SK-N-SH treated with all-trans-retinoic acid at 6 μM for 48 hours (cell line): ENCODE results near the gene IFNGR1.

Source experiments
- ATAC-seq: fragments of 200-7000 bp; cut with Tn5 transposase; 3 replicates; pipeline ENCODE4 v1.9.1; 2020; ENCODE audit warnings: mild to moderate bottlenecking, moderate library complexity
- ARNTL ChIP-seq: fragments of 450-650 bp; formaldehyde crosslinking; IDR thresholded peaks from 2 replicates; pipeline ENCODE4 v1.5.0; 2020; ENCODE audit warnings: low read depth, mild to moderate bottlenecking, moderate library complexity, borderline replicate concordance
- BACH2 ChIP-seq: fragments of 250-450 bp; sonication (Bioruptor Pico); IDR thresholded peaks from 2 replicates; pipeline ENCODE4 v1.9.0; 2021; ENCODE audit warnings: mild to moderate bottlenecking, borderline replicate concordance
- CREB5 ChIP-seq: fragments of 250-450 bp; sonication (Bioruptor Pico); IDR thresholded peaks from 2 replicates; pipeline ENCODE4 v1.5.1; 2020; ENCODE audit warnings: low read depth, mild to moderate bottlenecking, moderate library complexity
- CSDC2 ChIP-seq: fragments of 250-450 bp; sonication (Bioruptor Pico); IDR thresholded peaks from 2 replicates; pipeline ENCODE4 v1.5.0; 2020; ENCODE audit warnings: mild to moderate bottlenecking, moderate library complexity
- CSRNP3 ChIP-seq: fragments of 250-450 bp; sonication (Bioruptor Pico); IDR thresholded peaks from 2 replicates; pipeline ENCODE4 v1.5.1; 2021; ENCODE audit warnings: mild to moderate bottlenecking, moderate library complexity
- ESRRG ChIP-seq: fragments of 250-450 bp; sonication (Bioruptor Pico); IDR thresholded peaks from 2 replicates; pipeline ENCODE4 v1.6.1; 2021; ENCODE audit warnings: mild to moderate bottlenecking
- GLIS3 ChIP-seq: fragments of 250-450 bp; sonication (Bioruptor Pico); IDR thresholded peaks from 2 replicates; pipeline ENCODE4 v1.5.0; 2020; ENCODE audit warnings: mild to moderate bottlenecking, moderate library complexity
- ISL1 ChIP-seq: fragments of 250-450 bp; sonication (Bioruptor Pico); IDR thresholded peaks from 2 replicates; pipeline ENCODE4 v2.1.2; 2022; ENCODE audit warnings: mild to moderate bottlenecking, moderate library complexity
- OSR1 ChIP-seq: fragments of 250-450 bp; sonication (Bioruptor Pico); IDR thresholded peaks from 2 replicates; pipeline ENCODE4 v1.8.0; 2022; ENCODE audit warnings: moderate library complexity, mild to moderate bottlenecking, inconsistent platforms
- POU6F1 ChIP-seq: fragments of 250-450 bp; sonication (Bioruptor Pico); IDR thresholded peaks from 2 replicates; pipeline ENCODE4 v1.8.0; 2021; ENCODE audit warnings: low read depth, mild to moderate bottlenecking, moderate library complexity, borderline replicate concordance
- PPARA ChIP-seq: fragments of 250-450 bp; sonication (Bioruptor Pico); IDR thresholded peaks from 2 replicates; pipeline ENCODE4 v1.5.0; 2020; ENCODE audit warnings: mild to moderate bottlenecking, borderline replicate concordance
- RARB ChIP-seq: fragments of 250-450 bp; sonication (Bioruptor Pico); IDR thresholded peaks from 2 replicates; pipeline ENCODE4 v1.8.0; 2021; ENCODE audit warnings: mild to moderate bottlenecking, moderate library complexity
- TCF4 ChIP-seq: fragments of 250-450 bp; sonication (Bioruptor Pico); IDR thresholded peaks from 2 replicates; pipeline ENCODE4 v1.8.0; 2021; ENCODE audit warnings: mild to moderate bottlenecking, moderate library complexity, borderline replicate concordance
- TOX ChIP-seq: fragments of 250-450 bp; sonication (Bioruptor Pico); IDR thresholded peaks from 2 replicates; pipeline ENCODE4 v1.8.0; 2021; ENCODE audit warnings: mild to moderate bottlenecking, moderate library complexity, borderline replicate concordance
- ZC3H10 ChIP-seq: fragments of 250-450 bp; sonication (Bioruptor Pico); IDR thresholded peaks from 2 replicates; pipeline ENCODE4 v1.5.1; 2021; ENCODE audit warnings: mild to moderate bottlenecking, moderate library complexity
- ZFP3 ChIP-seq: fragments of 250-450 bp; sonication (Bioruptor Pico); IDR thresholded peaks from 2 replicates; pipeline ENCODE4 v1.5.0; 2020; ENCODE audit warnings: mild to moderate bottlenecking, moderate library complexity
- ZFP30 ChIP-seq: fragments of 450-650 bp; formaldehyde crosslinking; IDR thresholded peaks from 2 replicates; pipeline ENCODE4 v1.5.0; 2022; ENCODE audit warnings: mild to moderate bottlenecking, moderate library complexity
- ZNF565 ChIP-seq: fragments of 450-650 bp; formaldehyde crosslinking; conservative IDR thresholded peaks from 2 replicates; pipeline ENCODE4 v1.5.0; 2020; ENCODE audit warnings: low read depth, mild to moderate bottlenecking, moderate library complexity
- ZNF70 ChIP-seq: fragments of 450-650 bp; formaldehyde crosslinking; IDR thresholded peaks from 2 replicates; pipeline ENCODE4 v1.5.0; 2020; ENCODE audit warnings: mild to moderate bottlenecking, moderate library complexity
- TF ChIP-seq, protein P1 (sequence below): fragments of 250-450 bp; sonication (Bioruptor Pico); IDR thresholded peaks from 2 replicates; pipeline ENCODE4 v1.8.0; 2020; ENCODE audit warnings: mild to moderate bottlenecking, moderate library complexity, borderline replicate concordance
- TF ChIP-seq, protein P2 (sequence below): fragments of 250-450 bp; sonication (Bioruptor Pico); IDR thresholded peaks from 2 replicates; pipeline ENCODE4 v1.5.0; 2020; ENCODE audit warnings: mild to moderate bottlenecking, moderate library complexity

The IFNGR1 gene

DNA sequence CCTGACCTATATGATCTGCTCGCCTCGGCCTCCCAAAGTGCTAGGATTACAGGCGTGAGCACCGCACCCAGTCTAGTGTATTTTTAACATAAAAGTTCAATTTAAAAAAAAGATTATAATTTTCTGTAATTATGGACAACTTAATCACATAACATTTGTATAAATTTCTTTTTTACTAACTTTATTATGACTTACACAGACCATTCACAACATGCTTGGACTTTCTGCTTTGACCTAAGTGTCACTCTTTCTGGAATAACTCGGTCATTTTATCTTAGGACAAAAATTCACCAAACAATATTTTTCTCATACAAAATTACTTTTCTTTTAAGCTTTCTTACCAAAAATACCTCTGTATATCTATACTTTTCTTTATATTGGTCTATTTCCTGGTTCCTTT is 30.3 kb downstream of the IFNGR1 start:
- TF ChIP-seq ZNF70 (CRISPR knock-in tag) (no peak), ZNF565 (CRISPR knock-in tag) (no peak), OSR1 (CRISPR knock-in tag) (no peak), ESRRG (CRISPR knock-in tag) (no peak), BACH2 (CRISPR knock-in tag) (no peak), ZFP30 (no peak), GLIS3 (CRISPR knock-in tag) (no peak), CSRNP3 (CRISPR knock-in tag) (no peak), PPARA (CRISPR knock-in tag) (no peak), CREB5 (CRISPR knock-in tag) (no peak), ZC3H10 (no peak), RARB (no peak), CSDC2 (CRISPR knock-in tag) (no peak), TOX (CRISPR knock-in tag) (no peak), TCF4 (no peak), ARNTL (CRISPR knock-in tag) (no peak), POU6F1 (CRISPR knock-in tag) (no peak)
- TF ChIP-seq, protein P1, sequence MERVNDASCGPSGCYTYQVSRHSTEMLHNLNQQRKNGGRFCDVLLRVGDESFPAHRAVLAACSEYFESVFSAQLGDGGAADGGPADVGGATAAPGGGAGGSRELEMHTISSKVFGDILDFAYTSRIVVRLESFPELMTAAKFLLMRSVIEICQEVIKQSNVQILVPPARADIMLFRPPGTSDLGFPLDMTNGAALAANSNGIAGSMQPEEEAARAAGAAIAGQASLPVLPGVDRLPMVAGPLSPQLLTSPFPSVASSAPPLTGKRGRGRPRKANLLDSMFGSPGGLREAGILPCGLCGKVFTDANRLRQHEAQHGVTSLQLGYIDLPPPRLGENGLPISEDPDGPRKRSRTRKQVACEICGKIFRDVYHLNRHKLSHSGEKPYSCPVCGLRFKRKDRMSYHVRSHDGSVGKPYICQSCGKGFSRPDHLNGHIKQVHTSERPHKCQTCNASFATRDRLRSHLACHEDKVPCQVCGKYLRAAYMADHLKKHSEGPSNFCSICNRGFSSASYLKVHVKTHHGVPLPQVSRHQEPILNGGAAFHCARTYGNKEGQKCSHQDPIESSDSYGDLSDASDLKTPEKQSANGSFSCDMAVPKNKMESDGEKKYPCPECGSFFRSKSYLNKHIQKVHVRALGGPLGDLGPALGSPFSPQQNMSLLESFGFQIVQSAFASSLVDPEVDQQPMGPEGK (CRISPR knock-in tag), result no peak
- TF ChIP-seq, protein P2, sequence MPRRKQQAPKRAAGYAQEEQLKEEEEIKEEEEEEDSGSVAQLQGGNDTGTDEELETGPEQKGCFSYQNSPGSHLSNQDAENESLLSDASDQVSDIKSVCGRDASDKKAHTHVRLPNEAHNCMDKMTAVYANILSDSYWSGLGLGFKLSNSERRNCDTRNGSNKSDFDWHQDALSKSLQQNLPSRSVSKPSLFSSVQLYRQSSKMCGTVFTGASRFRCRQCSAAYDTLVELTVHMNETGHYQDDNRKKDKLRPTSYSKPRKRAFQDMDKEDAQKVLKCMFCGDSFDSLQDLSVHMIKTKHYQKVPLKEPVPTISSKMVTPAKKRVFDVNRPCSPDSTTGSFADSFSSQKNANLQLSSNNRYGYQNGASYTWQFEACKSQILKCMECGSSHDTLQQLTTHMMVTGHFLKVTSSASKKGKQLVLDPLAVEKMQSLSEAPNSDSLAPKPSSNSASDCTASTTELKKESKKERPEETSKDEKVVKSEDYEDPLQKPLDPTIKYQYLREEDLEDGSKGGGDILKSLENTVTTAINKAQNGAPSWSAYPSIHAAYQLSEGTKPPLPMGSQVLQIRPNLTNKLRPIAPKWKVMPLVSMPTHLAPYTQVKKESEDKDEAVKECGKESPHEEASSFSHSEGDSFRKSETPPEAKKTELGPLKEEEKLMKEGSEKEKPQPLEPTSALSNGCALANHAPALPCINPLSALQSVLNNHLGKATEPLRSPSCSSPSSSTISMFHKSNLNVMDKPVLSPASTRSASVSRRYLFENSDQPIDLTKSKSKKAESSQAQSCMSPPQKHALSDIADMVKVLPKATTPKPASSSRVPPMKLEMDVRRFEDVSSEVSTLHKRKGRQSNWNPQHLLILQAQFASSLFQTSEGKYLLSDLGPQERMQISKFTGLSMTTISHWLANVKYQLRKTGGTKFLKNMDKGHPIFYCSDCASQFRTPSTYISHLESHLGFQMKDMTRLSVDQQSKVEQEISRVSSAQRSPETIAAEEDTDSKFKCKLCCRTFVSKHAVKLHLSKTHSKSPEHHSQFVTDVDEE, result no peak
- no peak for ATAC-seq

DNA sequence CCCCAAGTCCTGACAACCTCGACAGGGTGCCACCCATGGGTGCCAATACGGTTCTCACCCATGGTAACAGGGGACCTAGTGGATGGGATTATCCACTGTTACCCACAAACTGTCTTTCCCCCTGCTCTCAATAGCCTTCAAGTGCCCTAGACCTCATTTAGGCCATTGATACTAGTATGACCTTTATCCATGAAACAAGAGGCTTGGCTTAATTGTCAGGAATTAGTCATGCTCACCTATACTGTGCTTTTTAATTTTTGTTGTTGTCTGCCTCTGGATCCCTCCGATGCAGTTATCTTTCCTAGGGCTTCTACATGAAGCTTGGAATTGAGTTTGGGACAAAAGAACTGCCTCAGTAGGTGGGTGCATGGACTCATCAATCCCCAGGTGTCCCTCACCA is 33.9 kb downstream of the IFNGR1 start:
- no peak for ATAC-seq
- TF ChIP-seq ZFP3 (CRISPR knock-in tag), result no peak
- no peak for TF ChIP-seq ESRRG (CRISPR knock-in tag)
- TF ChIP-seq GLIS3 (CRISPR knock-in tag), result no peak
- TF ChIP-seq ZC3H10, result no peak
- TF ChIP-seq ZFP30, result no peak
- TF ChIP-seq TCF4, result no peak
- TF ChIP-seq ZNF70 (CRISPR knock-in tag), result no peak
- no peak for TF ChIP-seq ISL1 (CRISPR knock-in tag)
- no peak for TF ChIP-seq PPARA (CRISPR knock-in tag)
- TF ChIP-seq, protein P2, result no peak
- no peak for TF ChIP-seq OSR1 (CRISPR knock-in tag)
- no peak for TF ChIP-seq RARB
- no peak for TF ChIP-seq POU6F1 (CRISPR knock-in tag)
- no peak for TF ChIP-seq TOX (CRISPR knock-in tag)
- no peak for TF ChIP-seq CSRNP3 (CRISPR knock-in tag)
- no peak for TF ChIP-seq ARNTL (CRISPR knock-in tag)
